Panc1 (cell line): Measurements from ENCODE around the gene TMEM205. TPM values are rescaled to one million over a fixed set of nuclear protein-coding genes. Genes with fewer than 3 reads are reported as not detected.

ENCODE experiments used
- ATAC-seq: fragments of 200-7000 bp; cut with Tn5 transposase; 2 replicates; pipeline ENCODE4 v1.9.1; 2020; ENCODE audit warnings: mild to moderate bottlenecking, moderate library complexity
- BruUV-seq: library from RNA; stranded (reverse); fragments of 400-500 nt; replicated peaks from 2 replicates; lab custom pipeline; 2021; lab: Mats Ljungman, UMichigan
- CTCF ChIA-PET: fragments of 300-600 bp; sonication (Branson Sonifier 250); formaldehyde crosslinking; loops from one replicate; lab custom pipeline; 2022; ENCODE audit warnings: antibody characterized with exemption; lab: Charles Lee
- POLR2A ChIA-PET: fragments of 300-600 bp; sonication (Branson Sonifier 250); formaldehyde crosslinking; loops from one replicate; lab custom pipeline; 2022; ENCODE audit warnings: antibody characterized with exemption; lab: Charles Lee
- DNase-seq: peaks from one replicate; pipeline ENCODE4 v3.0.0-alpha.2; 2010; ENCODE audit warnings: low read depth, low spot score
- H3K27ac ChIP-seq: 2 replicates; pipeline ENCODE4 v1.5.1; 2011; ENCODE audit warnings: mild to moderate bottlenecking, low read length, inconsistent platforms
- H3K27me3 ChIP-seq: fragments of 200-500 bp; sonication (Bioruptor generic); 2 replicates; pipeline ENCODE4 v1.6.0; 2014; ENCODE audit warnings: low read length, inconsistent platforms; ENCODE audit not compliant: control insufficient read depth, insufficient read depth
- H3K36me3 ChIP-seq: fragments of 200-500 bp; sonication (Bioruptor generic); 2 replicates; pipeline ENCODE4 v1.5.1; 2014; ENCODE audit warnings: inconsistent platforms, mild to moderate bottlenecking, low read length, moderate library complexity; ENCODE audit not compliant: control insufficient read depth, insufficient read depth
- H3K4me1 ChIP-seq: 2 replicates; pipeline ENCODE4 v1.5.1; 2011; ENCODE audit warnings: inconsistent platforms, mild to moderate bottlenecking, low read length, moderate library complexity; ENCODE audit not compliant: control insufficient read depth, insufficient read depth
- H3K4me3 ChIP-seq, 2 experiments: 2 replicates each; pipeline ENCODE4 v1.5.1; 2011 to 2012; ENCODE audit warnings: low read depth in 2 of 2, low read length in 2 of 2, mild to moderate bottlenecking in 2 of 2, inconsistent platforms in 1 of 2, moderate library complexity in 1 of 2
- H3K9me3 ChIP-seq: fragments of 200-500 bp; sonication (Bioruptor generic); 2 replicates; pipeline ENCODE4 v1.5.1; 2014; ENCODE audit warnings: low read depth, mild to moderate bottlenecking, inconsistent platforms, low read length, moderate library complexity; ENCODE audit not compliant: control insufficient read depth, insufficient read depth
- CTCF ChIP-seq: fragments of 450-650 bp; IDR thresholded peaks from 2 replicates; pipeline ENCODE4 v1.5.1; 2017; ENCODE audit warnings: mild to moderate bottlenecking
- POLR2AphosphoS5 ChIP-seq: IDR thresholded peaks from 2 replicates; pipeline ENCODE4 v1.6.1; 2012; ENCODE audit warnings: mild to moderate bottlenecking, low read depth, low read length, moderate library complexity
- SIN3A ChIP-seq: IDR thresholded peaks from 2 replicates; pipeline ENCODE4 v1.6.1; 2012; ENCODE audit warnings: low read depth, mild to moderate bottlenecking, low read length, moderate library complexity, borderline replicate concordance; ENCODE audit not compliant: insufficient read depth
- TCF7L2 ChIP-seq: IDR thresholded peaks from 2 replicates; pipeline ENCODE4 v1.6.1; 2011; ENCODE audit warnings: mild to moderate bottlenecking, low read depth, low read length, inconsistent platforms
- in situ Hi-C: cut with HindIII; loops from 2 replicates; pipeline ENCODE4 v1.10.0; 2016; ENCODE audit warnings: low sequenced_read_pairs, low pct_unique_long_range_greater_than_20kb
- intact Hi-C: fragments of 100-400 bp; cut with micrococcal nuclease; formaldehyde crosslinking; loops from one replicate; pipeline ENCODE4 v1.10.0; 2022; ENCODE audit not compliant: unreplicated experiment
- total RNA-seq: library from RNA; stranded (reverse); gene quantifications from one replicate; pipeline ENCODE4 v1.2.1, GENCODE V29; 2021; ENCODE audit not compliant: unreplicated experiment
- TF ChIP-seq, protein P1 (sequence below), 2 experiments: IDR thresholded peaks; 2 replicates each; pipeline ENCODE4 v1.6.1; 2011 to 2012; ENCODE audit warnings: low read depth in 2 of 2, control low read depth in 1 of 2, low read length in 1 of 2, mild to moderate bottlenecking in 1 of 2, moderate library complexity in 1 of 2; ENCODE audit not compliant: insufficient read depth in 1 of 2

Gene TMEM205
- total RNA-seq, 1 experiment from 2014 or later: 133 TPM

GRCh38 chr19:11295665-11296245, 50.3 kb downstream of the TMEM205 start, which contains the start of gene TSPAN16:
Gene TSPAN16, plus strand, starts transcription at chr19:11296160. Its CDS starts 138 bp downstream, at chr19:11296298.
- no TSS peak for BruUV-seq

GRCh38 chr19:11295180-11295579, 50.9 kb downstream of the TMEM205 start:
- Histone ChIP-seq H3K4me3 (no peak overlapping the region), H3K36me3 (no peaks in the 10 kb centered on the region), H3K27me3 (no peaks in the 10 kb centered on the region), H3K9me3 (no peaks in the 10 kb centered on the region), H3K27ac (no peak overlapping the region), H3K4me1 (no peaks in the 10 kb centered on the region; the same call in 1 of the 2 replicates)
- TF ChIP-seq POLR2AphosphoS5 (no peak), SIN3A (no peak), CTCF (no peak), TCF7L2 (no peak)
- TF ChIP-seq, protein P1, sequence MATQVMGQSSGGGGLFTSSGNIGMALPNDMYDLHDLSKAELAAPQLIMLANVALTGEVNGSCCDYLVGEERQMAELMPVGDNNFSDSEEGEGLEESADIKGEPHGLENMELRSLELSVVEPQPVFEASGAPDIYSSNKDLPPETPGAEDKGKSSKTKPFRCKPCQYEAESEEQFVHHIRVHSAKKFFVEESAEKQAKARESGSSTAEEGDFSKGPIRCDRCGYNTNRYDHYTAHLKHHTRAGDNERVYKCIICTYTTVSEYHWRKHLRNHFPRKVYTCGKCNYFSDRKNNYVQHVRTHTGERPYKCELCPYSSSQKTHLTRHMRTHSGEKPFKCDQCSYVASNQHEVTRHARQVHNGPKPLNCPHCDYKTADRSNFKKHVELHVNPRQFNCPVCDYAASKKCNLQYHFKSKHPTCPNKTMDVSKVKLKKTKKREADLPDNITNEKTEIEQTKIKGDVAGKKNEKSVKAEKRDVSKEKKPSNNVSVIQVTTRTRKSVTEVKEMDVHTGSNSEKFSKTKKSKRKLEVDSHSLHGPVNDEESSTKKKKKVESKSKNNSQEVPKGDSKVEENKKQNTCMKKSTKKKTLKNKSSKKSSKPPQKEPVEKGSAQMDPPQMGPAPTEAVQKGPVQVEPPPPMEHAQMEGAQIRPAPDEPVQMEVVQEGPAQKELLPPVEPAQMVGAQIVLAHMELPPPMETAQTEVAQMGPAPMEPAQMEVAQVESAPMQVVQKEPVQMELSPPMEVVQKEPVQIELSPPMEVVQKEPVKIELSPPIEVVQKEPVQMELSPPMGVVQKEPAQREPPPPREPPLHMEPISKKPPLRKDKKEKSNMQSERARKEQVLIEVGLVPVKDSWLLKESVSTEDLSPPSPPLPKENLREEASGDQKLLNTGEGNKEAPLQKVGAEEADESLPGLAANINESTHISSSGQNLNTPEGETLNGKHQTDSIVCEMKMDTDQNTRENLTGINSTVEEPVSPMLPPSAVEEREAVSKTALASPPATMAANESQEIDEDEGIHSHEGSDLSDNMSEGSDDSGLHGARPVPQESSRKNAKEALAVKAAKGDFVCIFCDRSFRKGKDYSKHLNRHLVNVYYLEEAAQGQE (IDR thresholded peaks at IDR 0.05; ENCODE audit: insufficient read depth in 1 of 2, low read depth in 2 of 2, low read length in 1 of 2): no peak
- POLR2A ChIA-PET: no interaction called here
- BruUV-seq: no TSS peak
- in situ Hi-C loops: no loop called here
- CTCF ChIA-PET: no interaction called here
- intact Hi-C loops: no loop called here
- DNase-seq (no peak), ATAC-seq (no peak)

More at GRCh38 chr19:11295665-11296245, 50.3 kb downstream of the TMEM205 start, which contains the start of gene TSPAN16:
- no peak for TF ChIP-seq TCF7L2
- no peak for TF ChIP-seq SIN3A
- no peak for TF ChIP-seq CTCF
- TF ChIP-seq POLR2AphosphoS5: no peak
- TF ChIP-seq, protein P1 (IDR thresholded peaks at IDR 0.05; ENCODE audit: insufficient read depth in 1 of 2, low read depth in 2 of 2, low read length in 1 of 2): no peak
- no peaks in the 10 kb centered on the region for H3K36me3 ChIP-seq
- in situ Hi-C loops: no loop called here
- ChIA-PET POLR2A (interaction anchor here (0.7 kb wide), 1 partner anchor 119 kb away, joined by 6 read pairs; no protein-coding TSS in a partner anchor), CTCF (no interaction called here)
- DNase-seq: no peak
- no peak for ATAC-seq
- H3K27ac ChIP-seq: no peak within 1 kb of the TSS
- H3K9me3 ChIP-seq: no peaks in the 10 kb centered on the region
- intact Hi-C loops: no loop called here
- no peaks in the 10 kb centered on the region for H3K27me3 ChIP-seq
- no peaks in the 10 kb centered on the region; the same call in 1 of the 2 replicates for H3K4me1 ChIP-seq
- no peak within 1 kb of the TSS for H3K4me3 ChIP-seq
